GM21786 (cell line): Measurements from ENCODE around the gene DGKA.

Experiments used
- ATAC-seq: cut with Tn5 transposase; IDR thresholded peaks from one replicate; pipeline ENCODE4 v1.9.1; 2021; ENCODE audit not compliant: unreplicated experiment

DGKA gene

GRCh38 chr12:55931317-55931779 is 386 bp downstream of the DGKA start:
- no peak for ATAC-seq

- no peak for ATAC-seq
These were observed 1.0 kb downstream of the DGKA start for GRCh38 chr12:55931780-55932550.

- no peak for ATAC-seq
These were observed 1.6 kb downstream of the DGKA start for GRCh38 chr12:55932551-55932910.

DNA sequence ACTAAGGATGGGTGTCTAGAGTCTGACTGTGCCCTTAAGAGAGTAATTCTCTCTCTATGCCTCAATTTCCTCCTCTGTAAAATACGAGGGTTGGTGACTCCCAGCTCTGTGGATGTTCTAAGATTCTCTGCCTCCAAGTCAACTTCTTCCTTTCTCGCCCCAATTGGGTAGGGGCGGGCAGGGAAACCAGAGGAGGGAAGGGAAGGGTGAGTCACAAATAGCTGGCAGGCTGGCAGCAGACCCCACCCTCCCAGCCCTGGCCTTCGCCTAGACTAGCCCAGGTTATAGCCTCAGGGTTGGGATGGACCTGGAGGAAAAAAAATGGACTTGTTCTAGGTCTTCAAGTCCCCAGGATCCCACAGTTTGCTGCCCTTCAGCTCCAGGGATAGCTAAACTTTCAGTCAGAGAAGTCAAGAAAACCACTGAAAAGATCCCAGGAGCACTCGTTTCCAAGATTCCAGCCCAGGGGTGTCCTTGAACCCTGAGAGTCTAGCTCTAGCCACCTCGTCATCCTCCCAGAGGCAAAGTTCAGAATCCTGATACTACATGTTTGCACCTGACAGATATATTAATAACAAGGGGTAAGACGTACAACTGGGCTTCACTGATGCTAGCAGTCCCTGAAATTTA is 2.3 kb downstream of the DGKA start:
- no peak for ATAC-seq

- no peak for ATAC-seq
These were observed 3.1 kb downstream of the DGKA start for GRCh38 chr12:55933799-55934742.

- ATAC-seq: no peak
These were observed 3.8 kb downstream of the DGKA start for GRCh38 chr12:55934773-55935172.

DNA sequence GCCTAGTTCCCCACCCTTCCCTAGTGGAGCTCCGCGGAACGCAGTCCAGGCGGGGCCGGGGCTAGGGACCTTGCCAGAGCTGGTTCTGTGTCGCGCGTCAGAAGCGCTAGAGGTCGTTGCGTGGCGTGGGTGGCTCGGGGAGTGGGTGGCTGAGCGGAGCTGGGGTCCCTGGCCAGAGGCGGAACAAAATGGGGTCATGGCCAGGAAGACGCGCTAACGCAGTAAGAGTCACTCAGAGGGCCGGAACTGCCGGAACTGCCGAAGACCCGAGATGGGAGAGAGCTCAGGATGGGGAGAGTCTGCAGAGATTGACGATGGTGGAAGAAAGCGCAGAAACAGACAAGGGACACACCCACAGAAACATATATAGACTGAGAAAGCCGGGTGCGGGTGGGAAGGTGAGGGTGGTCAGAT is 4.8 kb downstream of the DGKA start:
- ATAC-seq: no peak

DNA sequence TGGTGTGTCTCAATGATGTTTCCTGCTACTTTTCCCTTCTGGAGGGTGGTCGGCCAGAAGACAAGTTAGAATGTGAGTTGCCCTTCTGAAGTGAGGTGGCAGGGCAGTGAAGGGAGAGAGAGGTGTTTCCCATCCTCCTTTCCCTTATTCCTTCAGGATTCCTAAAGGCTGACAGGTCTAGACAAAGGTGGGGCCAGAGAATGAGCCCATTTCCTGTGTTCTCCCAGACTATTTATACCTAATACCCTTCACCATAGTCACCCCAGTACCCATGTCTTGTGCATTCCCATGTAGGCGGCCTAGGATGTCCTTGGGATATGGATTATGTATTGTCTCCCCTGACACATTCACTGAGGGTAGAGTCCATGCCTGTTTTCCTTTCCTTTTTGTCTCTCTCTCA is 7.0 kb downstream of the DGKA start:
- no peak for ATAC-seq

DNA sequence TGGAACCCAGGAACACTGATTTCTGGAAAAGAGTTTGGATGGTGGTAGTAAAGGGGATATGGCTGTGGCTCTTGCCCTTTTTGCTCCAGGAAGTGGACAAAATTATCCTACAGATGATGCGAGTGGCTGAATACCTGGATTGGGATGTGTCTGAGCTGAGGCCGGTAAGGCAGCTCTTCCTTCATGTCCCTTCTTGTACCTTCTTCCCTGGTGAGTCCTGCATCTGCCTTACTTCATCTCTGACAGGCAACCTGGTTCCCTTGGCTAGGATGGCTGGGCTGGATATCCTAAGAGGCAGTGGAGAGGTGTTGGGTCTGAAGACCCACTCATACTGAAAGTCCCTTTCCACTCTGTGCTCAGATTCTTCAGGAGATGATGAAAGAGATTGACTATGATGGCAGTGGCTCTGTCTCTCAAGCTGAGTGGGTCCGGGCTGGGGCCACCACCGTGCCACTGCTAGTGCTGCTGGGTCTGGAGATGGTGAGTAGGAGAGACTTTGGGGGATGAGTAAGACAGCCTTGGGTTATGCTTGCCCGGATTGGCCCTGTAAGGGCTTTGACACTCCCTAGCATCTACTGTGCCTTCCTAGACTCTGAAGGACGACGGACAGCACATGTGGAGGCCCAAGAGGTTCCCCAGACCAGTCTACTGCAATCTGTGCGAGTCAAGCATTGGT is 8.0 kb downstream of the DGKA start:
- ATAC-seq: no peak

DNA sequence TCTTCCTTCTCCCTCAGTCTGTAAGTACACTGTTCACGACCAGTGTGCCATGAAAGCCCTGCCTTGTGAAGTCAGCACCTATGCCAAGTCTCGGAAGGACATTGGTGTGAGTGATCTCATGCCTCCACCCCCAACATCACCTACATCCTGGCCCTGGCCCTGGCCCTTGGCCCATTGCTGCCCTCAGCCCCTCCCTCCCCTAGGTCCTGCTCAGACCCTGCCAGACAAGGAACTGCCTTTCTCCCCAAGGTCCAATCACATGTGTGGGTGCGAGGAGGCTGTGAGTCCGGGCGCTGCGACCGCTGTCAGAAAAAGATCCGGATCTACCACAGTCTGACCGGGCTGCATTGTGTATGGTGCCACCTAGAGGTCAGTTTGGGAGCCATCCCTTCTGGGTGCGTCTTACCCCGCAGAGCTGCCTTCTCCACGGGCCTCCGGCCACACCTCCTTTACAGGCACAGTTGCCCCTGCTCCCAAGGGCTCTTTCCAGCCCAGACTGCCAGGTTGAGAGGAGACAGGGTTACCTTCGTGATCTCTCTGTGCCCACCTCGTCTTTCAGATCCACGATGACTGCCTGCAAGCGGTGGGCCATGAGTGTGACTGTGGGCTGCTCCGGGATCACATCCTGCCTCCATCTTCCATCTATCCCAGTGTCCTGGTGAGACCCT is 9.2 kb downstream of the DGKA start:
- peak; percentile 93 for ATAC-seq

GRCh38 chr12:55942055-55942454 is 11.1 kb downstream of the DGKA start:
- no peak for ATAC-seq

GRCh38 chr12:55942577-55943136 is 11.7 kb downstream of the DGKA start:
- no peak for ATAC-seq

DNA sequence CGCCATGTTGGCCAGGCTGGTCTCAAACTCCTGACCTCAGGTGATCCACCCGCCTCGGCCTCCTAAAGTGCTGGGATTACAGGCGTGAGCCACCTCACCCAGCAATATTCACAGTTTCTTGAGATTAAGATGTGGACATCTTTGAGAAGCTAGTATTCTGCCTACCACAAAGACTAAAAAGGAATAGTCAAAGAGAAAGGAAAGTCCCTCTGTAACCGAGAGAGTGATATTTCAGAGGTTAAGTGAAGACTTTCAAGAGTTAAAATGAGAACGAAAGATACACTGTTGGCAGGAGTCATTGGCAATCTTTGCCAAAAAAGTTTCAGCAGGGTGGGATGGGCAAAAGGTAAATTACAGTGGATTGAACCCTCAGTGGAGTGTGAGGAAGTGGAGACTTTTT is 15.6 kb downstream of the DGKA start:
- no peak for ATAC-seq

GRCh38 chr12:55955344-55955743 is 24.4 kb downstream of the DGKA start:
- ATAC-seq: no peak

DNA sequence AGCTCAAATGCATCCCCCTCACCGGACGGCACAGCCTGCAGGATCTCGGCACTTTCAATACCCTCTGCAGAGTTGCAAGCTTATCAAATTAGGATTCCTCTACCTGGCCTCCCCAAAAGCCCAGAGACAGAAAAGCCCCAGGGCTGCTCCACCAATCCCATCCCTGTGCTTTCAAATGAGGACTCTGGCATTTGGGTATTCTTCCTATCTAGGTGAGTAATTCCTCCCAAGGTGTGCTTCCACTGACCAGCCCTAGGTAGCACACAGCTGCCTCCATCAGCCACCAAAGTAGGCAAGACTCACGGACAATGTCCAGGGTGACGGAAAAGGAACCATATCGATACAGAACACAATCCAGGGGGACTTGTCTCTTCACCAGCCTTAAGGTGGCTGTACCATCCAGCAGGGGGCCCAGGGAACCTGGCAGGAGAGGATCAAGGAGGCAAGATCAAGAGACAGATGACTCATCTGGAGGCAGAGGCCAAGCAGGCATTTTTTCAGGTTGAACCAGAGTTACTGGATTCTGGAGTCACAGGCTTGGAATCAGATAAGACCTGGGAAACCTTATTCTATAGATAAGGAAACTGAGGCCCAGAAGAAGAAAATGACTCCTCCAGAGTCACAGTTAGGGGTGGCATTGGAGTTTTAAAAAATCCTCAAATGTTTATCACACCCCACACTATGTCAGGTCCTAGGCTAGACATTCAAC is 25.0 kb downstream of the DGKA start:
- no peak for ATAC-seq

DNA sequence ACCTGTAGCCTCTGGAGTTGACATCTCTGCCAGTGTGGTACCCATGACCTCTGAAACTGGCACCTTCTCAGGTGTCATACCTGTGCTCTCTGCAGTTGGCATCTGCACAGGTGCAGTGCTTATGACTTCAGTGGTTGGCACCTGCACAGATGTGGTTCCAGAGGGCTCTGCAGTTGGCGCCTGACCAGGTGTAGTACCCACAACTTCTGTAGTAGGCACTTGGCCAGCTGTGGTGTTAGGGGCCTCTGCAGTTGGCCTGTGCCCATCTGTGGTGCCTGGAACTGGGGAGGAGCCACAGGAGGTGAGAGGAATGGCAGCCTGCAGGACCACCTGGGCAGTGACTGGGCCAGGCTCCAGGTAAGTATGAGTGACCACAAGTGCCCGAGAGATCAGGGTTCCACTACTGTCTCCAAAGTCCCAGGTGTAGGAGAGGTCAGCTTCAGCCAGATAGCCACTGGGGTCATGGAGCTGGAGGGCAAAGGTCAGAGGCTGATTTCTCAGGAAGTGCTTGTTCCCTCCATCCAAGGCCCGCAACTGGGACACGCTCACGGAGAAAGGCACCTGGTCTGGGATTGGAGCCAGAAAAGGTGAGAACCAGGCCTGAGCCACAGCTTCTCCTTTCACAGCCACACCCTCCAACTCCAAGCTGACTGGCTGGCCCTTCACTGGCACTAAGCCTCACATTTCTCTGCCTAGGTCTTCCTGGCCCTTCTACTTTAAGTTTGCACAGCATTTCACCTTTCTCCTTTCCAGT is 26.3 kb downstream of the DGKA start:
- ATAC-seq: no peak

DNA sequence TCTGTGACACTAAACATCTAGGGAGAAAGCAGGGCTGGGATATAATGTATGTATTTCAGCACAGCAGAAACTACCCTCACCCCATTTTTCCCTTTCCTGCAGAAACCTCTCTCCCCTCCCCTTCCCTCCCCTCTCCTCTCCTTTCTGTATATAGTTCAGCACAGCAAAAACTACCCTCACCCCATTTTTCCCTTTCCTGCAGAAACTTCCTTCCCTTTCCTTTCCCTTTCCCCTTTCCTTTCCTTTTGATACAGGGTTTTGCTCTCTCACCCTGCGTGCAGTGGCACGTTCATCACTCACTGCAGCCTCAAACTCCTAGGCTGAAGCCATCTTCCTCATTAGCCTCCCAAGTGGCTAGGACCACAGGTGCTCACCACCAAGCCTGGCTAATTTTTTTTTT is 32.8 kb downstream of the DGKA start:
- ATAC-seq: no peak

DNA sequence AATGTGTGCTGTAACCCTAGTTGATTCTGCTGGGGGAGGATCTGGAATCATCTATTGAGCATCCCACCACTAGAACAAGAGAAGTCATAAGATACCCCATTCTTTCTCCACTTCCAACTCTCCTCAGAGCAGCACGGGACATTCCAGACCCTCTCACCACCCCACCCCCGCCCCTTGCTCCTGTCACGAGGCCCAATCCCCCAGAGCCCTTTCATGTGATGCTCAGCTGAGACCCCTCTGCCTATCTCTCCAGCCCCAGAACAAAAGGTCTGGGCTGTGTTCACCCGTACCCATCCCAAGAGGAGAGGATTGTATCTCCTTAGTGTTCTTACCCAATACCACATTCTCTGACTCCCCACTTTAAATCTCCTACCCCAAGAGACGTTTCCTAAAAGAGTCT is 34.3 kb downstream of the DGKA start:
- no peak for ATAC-seq

GRCh38 chr12:55965941-55966407 is 35.0 kb downstream of the DGKA start, which contains the start of gene PMEL:
Gene PMEL, minus strand, starts transcription at chr12:55966042. Its CDS starts 31 bp downstream, at chr12:55966011.
- no peak for ATAC-seq
